Adipocyte (in vitro differentiated cells): Measurements from ENCODE around the gene KNCN.

ENCODE experiments used
- DNase-seq: peaks from one replicate; pipeline ENCODE4 v3.0.0-alpha.2; 2015; ENCODE audit warnings: low read depth
- H3K27me3 ChIP-seq: replicated peaks from 2 replicates; pipeline ENCODE4 v1.7.0; 2013; ENCODE audit warnings: mild to moderate bottlenecking, low read length, moderate library complexity; ENCODE audit not compliant: control insufficient read depth, insufficient read depth
- H3K36me3 ChIP-seq: 2 replicates; pipeline ENCODE4 v1.7.0; 2013; ENCODE audit warnings: low read length, mild to moderate bottlenecking, moderate library complexity; ENCODE audit not compliant: control insufficient read depth, insufficient read depth, severe bottlenecking
- H3K4me1 ChIP-seq: 2 replicates; pipeline ENCODE4 v1.7.0; 2013; ENCODE audit warnings: mild to moderate bottlenecking, low read length, moderate library complexity; ENCODE audit not compliant: control insufficient read depth, insufficient read depth
- H3K4me3 ChIP-seq: 2 replicates; pipeline ENCODE4 v1.7.0; 2013; ENCODE audit warnings: mild to moderate bottlenecking, low read length, moderate library complexity
- H3K9ac ChIP-seq: 2 replicates; pipeline ENCODE4 v1.7.0; 2013; ENCODE audit warnings: mild to moderate bottlenecking, low read length, moderate library complexity
- H3K9me3 ChIP-seq: 2 replicates; pipeline ENCODE4 v1.7.0; 2013; ENCODE audit warnings: mild to moderate bottlenecking, low read length, moderate library complexity; ENCODE audit not compliant: control insufficient read depth

KNCN gene

DNA sequence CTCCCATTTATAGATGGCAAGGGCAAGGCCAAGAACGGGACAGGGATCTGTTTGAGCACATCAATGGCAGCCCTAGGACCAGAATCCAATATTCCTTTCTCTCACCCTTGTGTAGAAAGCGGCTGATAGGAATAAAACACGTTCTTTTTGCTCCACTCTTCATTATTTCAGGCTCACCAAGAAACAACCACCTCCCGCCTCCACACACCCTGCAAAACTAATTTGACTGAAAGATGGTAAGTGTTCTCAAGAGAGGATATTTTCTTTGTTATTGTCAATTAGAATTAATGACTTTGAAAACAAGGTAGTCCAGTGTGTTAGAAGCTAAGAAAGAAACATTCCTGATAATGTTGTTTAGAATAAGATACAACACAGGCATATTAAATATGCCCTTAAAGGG, 11.9 kb upstream of the KNCN start:
- no peaks in the 10 kb centered on the region for H3K27me3 ChIP-seq
- H3K9ac ChIP-seq = no peak overlapping the region
- DNase-seq = no peak
- peaks cover 66% of the 10 kb centered on the region for H3K36me3 ChIP-seq
- no peaks in the 10 kb centered on the region for H3K4me1 ChIP-seq
- H3K4me3 ChIP-seq = no peak overlapping the region
- no peaks in the 10 kb centered on the region for H3K9me3 ChIP-seq

DNA sequence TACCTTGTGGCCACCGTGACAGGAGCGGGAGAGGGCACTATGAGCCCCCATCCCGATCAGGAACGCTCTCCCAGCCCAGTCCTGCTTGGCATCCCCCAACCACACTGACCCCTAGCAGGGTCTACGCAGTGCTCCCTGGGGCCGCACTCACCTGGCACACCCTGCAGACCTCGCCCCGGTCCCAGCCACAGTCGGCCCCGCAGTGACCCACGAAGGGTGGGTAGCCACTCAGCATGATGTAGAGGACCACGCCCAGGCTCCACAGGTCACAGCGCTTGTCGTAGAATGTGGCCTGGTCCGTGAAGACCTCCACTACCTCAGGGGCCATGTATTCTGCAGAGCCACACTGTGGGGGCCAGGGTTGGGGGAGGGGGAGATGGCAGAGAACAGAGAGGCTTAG, 11.1 kb upstream of the KNCN start:
- no peaks in the 10 kb centered on the region for H3K4me1 ChIP-seq
- no peak overlapping the region for H3K9ac ChIP-seq
- H3K4me3 ChIP-seq = no peak overlapping the region
- no peak for DNase-seq
- H3K9me3 ChIP-seq = no peaks in the 10 kb centered on the region
- no peaks in the 10 kb centered on the region for H3K27me3 ChIP-seq
- peaks cover 69% of the 10 kb centered on the region for H3K36me3 ChIP-seq

DNA sequence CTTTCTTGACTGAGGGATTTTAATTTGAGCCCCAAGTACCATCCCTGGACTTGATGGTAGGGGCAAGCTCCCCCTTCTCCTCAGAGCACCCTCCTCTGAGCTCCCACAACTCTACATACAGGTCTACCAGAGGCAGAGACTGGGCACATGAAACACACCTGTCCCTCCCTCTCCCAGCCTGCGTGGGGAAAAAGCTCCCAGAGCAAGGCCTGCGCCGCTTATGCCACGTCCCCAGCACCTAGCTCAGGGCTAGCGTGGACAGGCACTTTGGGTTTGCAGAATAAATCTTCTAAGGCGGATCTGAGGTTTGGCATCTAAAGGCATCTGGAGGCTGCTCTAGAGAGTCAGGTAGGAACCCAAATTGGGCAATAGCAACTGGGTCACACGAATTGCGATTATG, 7.5 kb upstream of the KNCN start:
- no peak overlapping the region for H3K9ac ChIP-seq
- no peak for DNase-seq
- no peaks in the 10 kb centered on the region for H3K9me3 ChIP-seq
- peaks cover 49% of the 10 kb centered on the region for H3K36me3 ChIP-seq
- no peak overlapping the region for H3K4me3 ChIP-seq
- H3K4me1 ChIP-seq = peaks cover 5% of the 10 kb centered on the region
- peaks cover 3% of the 10 kb centered on the region for H3K27me3 ChIP-seq

DNA sequence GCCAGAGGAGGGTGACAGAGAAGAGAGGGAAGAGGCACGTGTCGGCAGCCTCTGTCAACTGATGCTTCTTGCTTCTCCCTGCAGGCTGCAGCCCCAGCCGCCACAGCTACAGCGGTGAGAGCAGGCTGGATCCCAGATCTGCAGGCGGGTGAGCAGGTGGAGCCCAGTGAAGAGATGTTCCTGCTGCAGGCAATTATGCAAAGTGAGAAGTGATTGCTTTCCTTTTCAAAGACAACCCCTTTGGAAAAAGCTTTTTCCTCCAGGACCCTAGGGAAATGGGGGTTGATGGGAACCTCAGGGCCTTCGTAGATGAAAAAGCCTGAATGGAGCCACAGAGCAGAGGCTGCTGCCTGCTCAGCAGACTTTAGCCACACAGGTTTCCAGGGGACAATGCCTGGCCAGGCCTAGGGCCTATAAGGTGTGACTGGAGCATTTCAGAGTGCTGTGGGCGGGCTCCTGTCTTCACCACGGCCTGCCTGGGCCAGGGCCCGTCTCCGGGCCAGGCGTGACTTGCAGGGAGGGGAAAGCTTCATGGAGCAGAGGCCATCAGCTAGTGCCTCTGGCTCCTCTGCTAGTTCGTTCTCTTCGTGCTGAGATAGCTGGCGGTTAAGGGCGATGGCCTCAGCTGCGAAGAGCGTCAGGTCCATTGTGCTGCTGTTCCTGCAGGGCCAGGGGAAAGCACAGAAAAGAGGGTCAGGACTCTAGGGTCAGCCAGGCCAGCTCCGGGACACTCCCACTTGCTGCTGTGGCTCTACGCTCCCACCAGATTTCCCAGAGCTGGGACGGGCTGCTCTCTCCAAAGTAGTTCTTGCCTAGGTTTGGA, 6.9 kb upstream of the KNCN start:
- no peak for DNase-seq

DNA sequence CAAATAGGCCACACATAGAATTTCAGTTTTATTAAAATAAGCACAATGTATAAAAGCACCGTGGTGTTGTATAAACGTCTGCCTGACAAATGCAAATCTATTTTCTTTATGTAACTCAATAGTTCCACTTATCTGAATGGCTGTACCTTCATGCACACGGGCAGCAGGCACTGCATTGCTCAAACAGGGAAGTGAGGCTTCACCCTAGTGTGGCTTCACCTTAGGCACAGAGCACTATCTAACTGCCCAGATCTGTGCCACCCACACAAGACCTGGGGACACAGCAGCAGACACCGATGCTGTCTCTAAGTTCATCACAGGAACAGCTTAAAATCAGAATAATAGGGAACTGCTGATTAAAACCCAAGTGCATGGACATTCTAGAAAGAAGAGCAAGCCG, 6.0 kb upstream of the KNCN start:
- Histone ChIP-seq H3K4me1 (peaks cover 5% of the 10 kb centered on the region), H3K36me3 (peaks cover 39% of the 10 kb centered on the region), H3K9ac (no peak overlapping the region), H3K4me3 (no peak overlapping the region), H3K9me3 (no peaks in the 10 kb centered on the region), H3K27me3 (peaks cover 14% of the 10 kb centered on the region)
- DNase-seq = no peak

More for the DNA sequence above, 6.9 kb upstream of the KNCN start:
- H3K4me3 ChIP-seq = no peak overlapping the region
- no peak overlapping the region for H3K9ac ChIP-seq
- H3K4me1 ChIP-seq = peaks cover 5% of the 10 kb centered on the region
- peaks cover 4% of the 10 kb centered on the region for H3K27me3 ChIP-seq
- no peaks in the 10 kb centered on the region for H3K9me3 ChIP-seq
- H3K36me3 ChIP-seq = peaks cover 48% of the 10 kb centered on the region

DNA sequence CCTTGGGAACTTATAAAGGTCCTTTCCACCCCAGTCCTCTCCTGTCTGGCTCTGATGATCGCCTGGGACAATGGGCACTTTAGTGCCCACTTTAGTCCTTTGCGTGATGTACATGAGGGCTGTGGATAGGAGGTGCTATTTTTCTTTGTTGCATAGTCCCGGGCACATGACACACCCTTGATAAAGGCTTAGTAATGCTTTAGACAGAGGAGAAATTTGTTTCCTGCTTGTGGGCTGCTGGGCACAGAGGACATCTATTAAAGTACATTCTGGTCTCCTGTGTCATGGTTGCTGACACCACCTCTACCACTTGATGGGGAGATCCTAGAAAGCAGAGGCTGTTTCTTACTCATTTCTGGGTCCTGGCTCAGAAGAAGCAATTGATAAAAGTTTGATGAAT, 5.4 kb upstream of the KNCN start:
- H3K27me3 ChIP-seq = peaks cover 20% of the 10 kb centered on the region
- peaks cover 5% of the 10 kb centered on the region for H3K4me1 ChIP-seq
- peak; percentile 30 for DNase-seq

DNA sequence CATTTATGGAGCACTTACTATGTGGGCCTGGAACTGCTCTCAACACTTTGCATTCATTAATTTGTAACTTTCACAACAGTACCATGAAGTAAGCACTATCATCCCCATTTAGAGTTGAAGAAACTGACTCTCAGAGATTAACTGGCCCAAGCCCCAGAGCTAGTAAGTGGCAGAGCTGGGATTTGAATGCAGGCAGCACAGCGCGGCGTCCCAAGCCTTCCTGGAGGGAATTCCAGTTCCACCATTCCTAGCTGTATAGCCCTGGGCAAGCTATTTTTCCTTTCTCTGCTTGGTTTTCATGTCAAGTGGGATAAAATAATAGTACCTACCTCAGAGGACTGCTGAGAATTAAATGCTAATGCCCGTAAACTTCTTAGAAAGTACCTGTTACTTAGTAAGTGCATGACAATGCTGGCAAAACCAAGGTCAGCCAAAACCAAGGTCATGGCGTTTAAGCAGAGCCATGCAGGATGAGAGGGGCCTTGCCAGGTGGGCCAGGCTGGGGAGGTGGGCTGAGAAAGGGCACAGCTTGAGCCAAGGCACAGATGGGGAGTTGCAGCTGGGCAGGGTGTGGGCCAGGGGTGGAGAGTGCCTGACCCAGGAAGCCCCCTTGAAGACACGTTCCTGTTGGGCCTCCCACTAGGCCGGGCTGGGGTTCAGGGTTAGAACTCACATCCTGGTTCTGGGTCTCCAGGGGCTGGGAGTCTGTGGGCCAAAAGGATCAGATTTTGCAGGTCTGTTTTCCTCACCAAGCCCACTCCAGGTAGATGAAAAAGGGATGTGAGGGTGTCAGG, 4.6 kb upstream of the KNCN start:
- Histone ChIP-seq H3K4me3 (no peak overlapping the region), H3K27me3 (peaks cover 28% of the 10 kb centered on the region), H3K9ac (no peak overlapping the region), H3K4me1 (peaks cover 5% of the 10 kb centered on the region), H3K9me3 (no peaks in the 10 kb centered on the region), H3K36me3 (peaks cover 30% of the 10 kb centered on the region)
- no peak for DNase-seq

More for the DNA sequence above, 5.4 kb upstream of the KNCN start:
- Histone ChIP-seq H3K4me3 (no peak overlapping the region), H3K9me3 (no peaks in the 10 kb centered on the region), H3K36me3 (peaks cover 38% of the 10 kb centered on the region), H3K9ac (no peak overlapping the region)

DNA sequence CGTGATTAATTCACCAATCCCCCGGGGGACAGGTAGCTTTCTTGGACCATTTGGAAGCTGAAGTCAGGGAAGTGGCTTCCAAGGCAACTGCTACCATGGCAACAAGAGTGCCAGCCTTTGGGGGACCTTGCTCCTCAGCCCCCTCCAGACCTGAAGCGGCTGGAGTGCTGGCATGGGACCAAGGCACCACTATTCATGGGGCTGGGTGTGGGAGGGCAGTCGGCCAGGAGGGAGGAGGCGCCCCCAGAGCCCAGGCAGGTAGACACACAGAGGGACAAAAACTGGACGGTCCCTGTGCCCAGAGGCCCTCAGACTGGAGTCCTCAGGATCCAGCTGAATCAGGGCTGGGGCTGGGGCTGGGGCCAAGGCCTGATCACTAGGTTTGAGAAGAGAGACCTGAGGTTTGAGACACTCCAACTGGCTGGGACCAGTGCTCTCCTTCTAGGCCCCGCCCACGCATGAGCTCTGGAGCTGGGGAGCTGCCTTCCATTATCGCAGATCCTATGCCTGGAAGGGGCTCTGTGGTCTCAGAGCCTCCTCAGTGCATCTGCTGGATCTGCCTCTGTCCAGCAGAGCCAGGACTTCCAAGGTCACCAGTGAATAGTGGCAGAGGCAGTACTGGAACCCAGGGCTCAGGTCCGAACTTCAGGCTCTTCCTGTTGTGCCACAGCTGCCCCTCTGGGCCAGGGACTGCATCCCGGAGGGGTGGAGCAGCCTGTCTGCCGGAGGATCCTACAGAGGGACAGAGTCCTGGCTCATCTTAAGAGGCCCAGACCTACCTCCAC, 3.3 kb upstream of the KNCN start:
- Histone ChIP-seq H3K9me3 (no peaks in the 10 kb centered on the region), H3K4me3 (no peak overlapping the region), H3K27me3 (peaks cover 39% of the 10 kb centered on the region), H3K36me3 (peaks cover 19% of the 10 kb centered on the region), H3K4me1 (peaks cover 5% of the 10 kb centered on the region), H3K9ac (no peak overlapping the region)
- DNase-seq = no peak

DNA sequence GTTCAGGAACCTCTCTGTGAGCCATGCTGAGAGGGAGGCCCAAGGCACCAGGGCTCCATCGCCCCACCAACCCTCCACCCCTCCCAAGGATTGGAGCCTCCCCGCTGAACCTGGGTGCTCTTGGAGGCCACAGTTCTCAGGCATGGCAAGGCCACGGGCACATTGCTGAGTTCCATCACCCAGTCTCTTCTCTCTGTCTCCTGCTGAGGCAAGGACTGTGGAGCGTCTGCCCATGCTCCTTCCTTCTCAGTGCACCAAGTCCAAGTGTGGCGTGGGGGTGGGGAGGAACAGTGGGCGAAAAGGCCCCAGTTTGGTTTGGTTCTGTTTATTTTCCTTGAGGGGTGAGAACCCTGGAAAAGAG, 2.8 kb upstream of the KNCN start:
- Histone ChIP-seq H3K36me3 (peaks cover 14% of the 10 kb centered on the region), H3K9me3 (no peaks in the 10 kb centered on the region), H3K9ac (no peak overlapping the region), H3K27me3 (peaks cover 45% of the 10 kb centered on the region), H3K4me3 (no peak overlapping the region), H3K4me1 (peaks cover 5% of the 10 kb centered on the region)
- no peak for DNase-seq

DNA sequence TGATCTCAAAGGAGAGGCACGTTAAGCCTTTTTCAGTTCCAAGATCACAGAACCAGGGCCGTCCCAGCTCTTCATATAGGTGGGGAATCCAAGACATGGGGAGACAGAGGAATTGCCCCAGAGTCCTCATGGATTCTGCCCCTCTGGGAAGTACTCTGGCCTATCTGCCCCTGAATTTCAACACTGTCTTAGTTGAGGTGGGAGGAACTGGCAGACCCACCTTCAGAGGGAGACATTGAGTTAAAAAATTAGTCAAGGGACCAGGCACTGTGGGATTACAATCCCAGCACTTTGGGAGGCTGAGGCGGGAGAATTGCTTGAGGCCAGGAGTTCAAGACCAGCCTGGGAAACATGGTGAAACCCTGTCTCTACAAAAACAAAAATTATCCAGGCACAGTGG, 2.1 kb upstream of the KNCN start:
- peaks cover 8% of the 10 kb centered on the region for H3K36me3 ChIP-seq
- no peaks in the 10 kb centered on the region for H3K9me3 ChIP-seq
- H3K4me3 ChIP-seq = no peak overlapping the region
- DNase-seq = no peak
- peaks cover 5% of the 10 kb centered on the region for H3K4me1 ChIP-seq
- no peak overlapping the region for H3K9ac ChIP-seq
- peaks cover 46% of the 10 kb centered on the region for H3K27me3 ChIP-seq
